Measurements from ENCODE around the gene FAM234A. TPM values are rescaled to one million over a fixed set of nuclear protein-coding genes. Genes with fewer than 3 reads are reported as not detected.

Gene FAM234A
- total RNA-seq, 1 donor from 2014 or later = 23.3 TPM

DNA sequence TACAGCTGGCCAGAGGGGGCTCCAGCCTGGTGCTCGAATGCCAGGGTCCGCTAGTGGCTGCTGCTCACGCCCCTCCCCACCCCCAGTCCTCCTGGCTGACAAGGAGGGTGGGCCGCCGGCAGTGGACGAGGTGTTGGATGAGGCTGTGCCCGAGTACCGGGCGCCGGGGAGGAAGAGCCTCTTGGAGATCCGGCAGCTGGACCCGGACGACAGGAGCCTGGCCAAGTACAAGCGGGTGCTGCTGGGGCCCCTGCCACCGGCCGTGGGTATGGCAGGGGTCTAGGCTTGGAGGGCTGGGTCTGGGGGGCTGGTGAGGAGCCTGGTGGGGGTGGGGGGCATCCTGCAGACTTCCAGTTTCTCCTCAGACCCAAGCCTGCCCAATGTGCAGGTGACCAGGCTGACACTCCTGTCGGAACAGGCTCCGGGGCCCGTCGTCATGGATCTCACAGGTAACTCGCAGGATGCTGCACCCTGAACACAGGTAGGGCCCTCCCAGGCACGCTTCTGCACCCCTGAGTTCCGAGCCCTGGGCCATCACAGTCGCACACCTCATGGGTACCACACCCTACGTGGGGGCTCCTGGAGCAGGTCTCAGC is 47.1 kb downstream of the FAM234A start:
- Histone ChIP-seq H3K27me3 (no peaks in the 10 kb centered on the region), H3K9me3 (no peaks in the 10 kb centered on the region), H3K36me3 (no peaks in the 10 kb centered on the region), H3K4me1 (peaks cover 18% of the 10 kb centered on the region), H3K27ac (no peak overlapping the region), H3K4me3 (no peak overlapping the region)
- intact Hi-C loops (cut with DNase I) = no loop called here
- no peak for TF ChIP-seq POLR2AphosphoS5 (IDR thresholded peaks at IDR 0.05; ENCODE audit: insufficient read depth in 1 of 2, low read depth in 1 of 2)
- TF ChIP-seq POLR2A (IDR thresholded peaks at IDR 0.05) = no peak
- TF ChIP-seq, protein P1, sequence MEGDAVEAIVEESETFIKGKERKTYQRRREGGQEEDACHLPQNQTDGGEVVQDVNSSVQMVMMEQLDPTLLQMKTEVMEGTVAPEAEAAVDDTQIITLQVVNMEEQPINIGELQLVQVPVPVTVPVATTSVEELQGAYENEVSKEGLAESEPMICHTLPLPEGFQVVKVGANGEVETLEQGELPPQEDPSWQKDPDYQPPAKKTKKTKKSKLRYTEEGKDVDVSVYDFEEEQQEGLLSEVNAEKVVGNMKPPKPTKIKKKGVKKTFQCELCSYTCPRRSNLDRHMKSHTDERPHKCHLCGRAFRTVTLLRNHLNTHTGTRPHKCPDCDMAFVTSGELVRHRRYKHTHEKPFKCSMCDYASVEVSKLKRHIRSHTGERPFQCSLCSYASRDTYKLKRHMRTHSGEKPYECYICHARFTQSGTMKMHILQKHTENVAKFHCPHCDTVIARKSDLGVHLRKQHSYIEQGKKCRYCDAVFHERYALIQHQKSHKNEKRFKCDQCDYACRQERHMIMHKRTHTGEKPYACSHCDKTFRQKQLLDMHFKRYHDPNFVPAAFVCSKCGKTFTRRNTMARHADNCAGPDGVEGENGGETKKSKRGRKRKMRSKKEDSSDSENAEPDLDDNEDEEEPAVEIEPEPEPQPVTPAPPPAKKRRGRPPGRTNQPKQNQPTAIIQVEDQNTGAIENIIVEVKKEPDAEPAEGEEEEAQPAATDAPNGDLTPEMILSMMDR (IDR thresholded peaks at IDR 0.05) = no peak
- DNase-seq (ENCODE audit: extremely low spot score in 2 of 2) = no peak

DNA sequence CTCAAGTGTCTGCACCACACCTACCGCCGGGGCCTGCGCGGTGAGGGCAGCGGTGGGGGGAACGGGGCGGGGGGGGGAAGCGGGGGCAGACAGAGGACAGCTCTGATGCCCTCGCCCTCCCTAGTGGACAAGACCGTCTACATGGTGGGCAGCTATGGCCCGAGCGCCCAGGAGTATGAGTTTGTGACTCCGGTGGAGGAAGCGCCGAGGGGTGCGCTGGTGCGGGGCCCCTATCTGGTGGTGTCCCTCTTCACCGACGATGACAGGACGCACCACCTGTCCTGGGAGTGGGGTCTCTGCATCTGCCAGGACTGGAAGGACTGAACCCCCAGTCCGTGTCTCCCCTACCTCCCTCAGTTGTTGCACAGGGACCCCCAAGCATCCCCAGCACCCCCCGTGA is 47.9 kb downstream of the FAM234A start:
- intact Hi-C loops (cut with DNase I) = no loop called here
- TF ChIP-seq POLR2A (IDR thresholded peaks at IDR 0.05) (no peak), POLR2AphosphoS5 (IDR thresholded peaks at IDR 0.05; ENCODE audit: insufficient read depth in 1 of 2, low read depth in 1 of 2) (no peak)
- TF ChIP-seq, protein P1 (IDR thresholded peaks at IDR 0.05) = no peak
- no peaks in the 10 kb centered on the region for H3K27me3 ChIP-seq
- no peak for DNase-seq (ENCODE audit: extremely low spot score in 2 of 2)
- peaks cover 18% of the 10 kb centered on the region for H3K4me1 ChIP-seq
- H3K27ac ChIP-seq = no peak overlapping the region
- no peaks in the 10 kb centered on the region for H3K36me3 ChIP-seq
- H3K4me3 ChIP-seq = no peak overlapping the region
- no peaks in the 10 kb centered on the region for H3K9me3 ChIP-seq

DNA sequence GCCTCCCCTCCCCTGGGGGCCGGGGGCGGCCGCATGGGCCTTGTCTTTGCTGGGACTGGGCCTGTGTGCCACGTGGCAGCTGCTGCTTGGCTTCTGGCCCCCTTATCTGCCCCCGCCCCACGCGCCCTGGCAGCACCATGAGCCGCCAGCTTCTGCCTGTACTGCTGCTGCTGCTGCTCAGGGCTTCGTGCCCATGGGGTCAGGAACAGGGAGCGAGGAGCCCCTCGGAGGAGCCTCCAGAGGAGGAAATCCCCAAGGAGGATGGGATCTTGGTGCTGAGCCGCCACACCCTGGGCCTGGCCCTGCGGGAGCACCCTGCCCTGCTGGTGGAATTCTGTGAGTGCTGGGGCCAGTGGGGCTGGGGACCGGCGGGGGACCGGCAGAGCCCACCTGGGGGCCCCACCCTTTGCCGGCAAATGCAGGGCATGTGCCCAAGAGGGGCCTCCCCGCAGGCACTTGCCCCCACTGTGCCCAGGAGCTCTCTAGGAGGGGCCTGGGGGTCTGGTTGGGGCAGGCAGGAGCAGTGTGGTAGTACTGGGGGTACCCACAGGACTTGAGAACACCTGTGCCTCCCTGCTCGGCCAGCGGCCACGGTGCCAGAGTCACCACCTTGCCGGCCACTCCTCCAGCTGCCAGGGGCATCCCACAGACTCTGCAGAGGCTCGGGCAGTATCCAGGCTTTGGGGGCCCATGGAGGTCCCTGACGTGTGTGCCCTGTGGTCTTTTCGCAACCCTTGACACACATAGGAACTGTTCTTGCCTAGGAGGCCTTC is 48.6 kb downstream of the FAM234A start, which contains the start of gene PDIA2:
Gene PDIA2, plus strand, starts transcription at position 132 of the 773 bp plus-strand sequence. Its CDS starts 6 bp downstream, at position 138.
- TF ChIP-seq, protein P1 (IDR thresholded peaks at IDR 0.05) = no peak
- TF ChIP-seq POLR2AphosphoS5 (IDR thresholded peaks at IDR 0.05; ENCODE audit: insufficient read depth in 1 of 2, low read depth in 1 of 2) = no peak
- intact Hi-C loops (cut with DNase I) = no loop called here
- Histone ChIP-seq H3K36me3 (peaks cover 0 to 6% of the 10 kb centered on the region in 2 donors), H3K27me3 (no peaks in the 10 kb centered on the region), H3K9me3 (no peaks in the 10 kb centered on the region), H3K4me1 (peaks cover 18% of the 10 kb centered on the region), H3K27ac (no peak within 1 kb of the TSS), H3K4me3 (no peak within 1 kb of the TSS)
- no peak for DNase-seq (ENCODE audit: extremely low spot score in 2 of 2)

DNA sequence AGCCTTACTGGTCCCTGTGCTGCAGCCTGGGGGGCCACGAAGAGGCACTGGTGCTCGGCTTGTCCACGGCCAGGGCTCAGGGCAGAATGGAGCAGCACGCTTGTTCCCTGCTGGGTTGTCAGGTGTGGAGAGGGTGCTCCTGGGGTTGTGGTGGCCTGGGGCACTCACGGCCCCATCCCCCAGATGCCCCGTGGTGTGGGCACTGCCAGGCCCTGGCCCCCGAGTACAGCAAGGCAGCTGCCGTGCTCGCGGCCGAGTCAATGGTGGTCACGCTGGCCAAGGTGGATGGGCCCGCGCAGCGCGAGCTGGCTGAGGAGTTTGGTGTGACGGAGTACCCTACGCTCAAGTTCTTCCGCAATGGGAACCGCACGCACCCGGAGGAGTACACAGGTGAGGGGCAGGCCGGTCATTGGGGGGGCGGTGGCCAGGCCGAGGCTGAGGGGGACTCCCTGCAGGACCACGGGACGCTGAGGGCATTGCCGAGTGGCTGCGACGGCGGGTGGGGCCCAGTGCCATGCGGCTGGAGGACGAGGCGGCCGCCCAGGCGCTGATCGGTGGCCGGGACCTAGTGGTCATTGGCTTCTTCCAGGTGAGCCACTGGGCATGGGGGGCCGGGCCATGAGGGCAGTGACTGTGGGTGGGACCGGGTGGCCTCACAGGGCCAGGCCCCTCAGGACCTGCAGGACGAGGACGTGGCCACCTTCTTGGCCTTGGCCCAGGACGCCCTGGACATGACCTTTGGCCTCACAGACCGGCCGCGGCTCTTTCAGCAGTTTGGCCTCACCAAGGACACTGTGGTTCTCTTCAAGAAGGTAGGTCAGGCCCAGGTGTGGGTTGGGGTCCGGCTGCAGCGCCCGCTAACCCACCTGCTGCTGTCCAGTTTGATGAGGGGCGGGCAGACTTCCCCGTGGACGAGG is 49.8 kb downstream of the FAM234A start:
- Histone ChIP-seq H3K9me3 (no peaks in the 10 kb centered on the region), H3K36me3 (peaks cover 0 to 18% of the 10 kb centered on the region in 2 donors), H3K27me3 (no peaks in the 10 kb centered on the region), H3K27ac (no peak overlapping the region), H3K4me1 (peaks cover 18% of the 10 kb centered on the region), H3K4me3 (no peak overlapping the region)
- intact Hi-C loops (cut with DNase I) = no loop called here
- DNase-seq (ENCODE audit: extremely low spot score in 2 of 2) = no peak
- TF ChIP-seq POLR2AphosphoS5 (IDR thresholded peaks at IDR 0.05; ENCODE audit: insufficient read depth in 1 of 2, low read depth in 1 of 2) (no peak), POLR2A (IDR thresholded peaks at IDR 0.05) (no peak)
- TF ChIP-seq, protein P1 (IDR thresholded peaks at IDR 0.05) = no peak

All from vagina (tissue), 2 donors.